ENCODE data around the gene PLPP1. TPM values are rescaled to one million over a fixed set of nuclear protein-coding genes. Genes with fewer than 3 reads are reported as not detected.

The PLPP1 gene
- total and polyA plus RNA-seq, 2 experiments from 2014 or later, result 39.1 to 97.1 TPM

DNA sequence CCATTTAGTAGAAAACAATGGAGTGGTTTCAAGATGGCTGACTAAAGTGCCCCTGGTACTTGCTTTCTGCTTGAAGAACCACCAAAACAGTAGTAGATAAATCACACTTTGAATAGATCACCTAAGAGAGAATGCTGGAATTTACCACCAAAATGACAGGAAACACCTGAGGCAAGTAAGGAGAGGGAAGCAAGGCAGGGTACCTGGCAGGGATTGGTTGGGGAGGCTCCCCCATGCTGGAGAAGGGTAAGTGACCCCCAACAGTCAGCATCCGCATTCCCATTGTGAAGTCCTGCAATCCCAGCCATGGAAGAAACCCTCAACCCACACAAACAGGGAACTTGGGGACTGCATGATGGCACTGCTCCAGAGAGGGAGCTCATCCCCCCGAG lies 105.5 kb downstream of the PLPP1 start (continued):
- no peak for TF ChIP-seq REST (IDR thresholded peaks at IDR 0.05; ENCODE audit: unreplicated experiment)

- H3K27me3 Mint-ChIP-seq (ENCODE audit: insufficient read depth, low read depth, poor library complexity), result peaks cover 32% of the 10 kb centered on the region
- H3F3A ChIP-seq (replicated peaks; ENCODE audit: low read depth), result peaks cover 8% of the 10 kb centered on the region; the same call in 1 of the 2 replicates
- no peaks in the 10 kb centered on the region for H3K4me1 ChIP-seq (ENCODE audit: insufficient read depth)
- peaks cover 41% of the 10 kb centered on the region for H3K9me3 Mint-ChIP-seq
- H3K9me2 ChIP-seq (ENCODE audit: insufficient read depth), result no peaks in the 10 kb centered on the region
- DNase-seq (ENCODE audit: low spot score) (no peak), ATAC-seq (no peak)
- no peak overlapping the region for H3K27ac ChIP-seq (ENCODE audit: low read depth)
- H3K36me3 Mint-ChIP-seq (ENCODE audit: low read depth), result peaks cover 97% of the 10 kb centered on the region
- H3K79me2 ChIP-seq (replicated peaks; ENCODE audit: insufficient read depth), result peaks cover 21% of the 10 kb centered on the region
- no peak overlapping the region for H3K27ac Mint-ChIP-seq
- peaks cover 4% of the 10 kb centered on the region; the same call in 1 of the 3 replicates for H3K4me1 Mint-ChIP-seq
- no peaks in the 10 kb centered on the region for H3K27me3 ChIP-seq (ENCODE audit: insufficient read depth)
- no peak overlapping the region for H2AFZ ChIP-seq
- no peak overlapping the region for H3K4me3 Mint-ChIP-seq
- H3K36me3 ChIP-seq (ENCODE audit: insufficient read depth), result peaks cover 20% of the 10 kb centered on the region; the same call in 1 of the 2 replicates
- H3K4me3 ChIP-seq, result no peak overlapping the region
- no peaks in the 10 kb centered on the region; the same call in 1 of the 2 replicates for H4K20me1 ChIP-seq (replicated peaks; ENCODE audit: insufficient read depth)
- H3K4me2 ChIP-seq, result no peak overlapping the region
- TF ChIP-seq, protein P1, sequence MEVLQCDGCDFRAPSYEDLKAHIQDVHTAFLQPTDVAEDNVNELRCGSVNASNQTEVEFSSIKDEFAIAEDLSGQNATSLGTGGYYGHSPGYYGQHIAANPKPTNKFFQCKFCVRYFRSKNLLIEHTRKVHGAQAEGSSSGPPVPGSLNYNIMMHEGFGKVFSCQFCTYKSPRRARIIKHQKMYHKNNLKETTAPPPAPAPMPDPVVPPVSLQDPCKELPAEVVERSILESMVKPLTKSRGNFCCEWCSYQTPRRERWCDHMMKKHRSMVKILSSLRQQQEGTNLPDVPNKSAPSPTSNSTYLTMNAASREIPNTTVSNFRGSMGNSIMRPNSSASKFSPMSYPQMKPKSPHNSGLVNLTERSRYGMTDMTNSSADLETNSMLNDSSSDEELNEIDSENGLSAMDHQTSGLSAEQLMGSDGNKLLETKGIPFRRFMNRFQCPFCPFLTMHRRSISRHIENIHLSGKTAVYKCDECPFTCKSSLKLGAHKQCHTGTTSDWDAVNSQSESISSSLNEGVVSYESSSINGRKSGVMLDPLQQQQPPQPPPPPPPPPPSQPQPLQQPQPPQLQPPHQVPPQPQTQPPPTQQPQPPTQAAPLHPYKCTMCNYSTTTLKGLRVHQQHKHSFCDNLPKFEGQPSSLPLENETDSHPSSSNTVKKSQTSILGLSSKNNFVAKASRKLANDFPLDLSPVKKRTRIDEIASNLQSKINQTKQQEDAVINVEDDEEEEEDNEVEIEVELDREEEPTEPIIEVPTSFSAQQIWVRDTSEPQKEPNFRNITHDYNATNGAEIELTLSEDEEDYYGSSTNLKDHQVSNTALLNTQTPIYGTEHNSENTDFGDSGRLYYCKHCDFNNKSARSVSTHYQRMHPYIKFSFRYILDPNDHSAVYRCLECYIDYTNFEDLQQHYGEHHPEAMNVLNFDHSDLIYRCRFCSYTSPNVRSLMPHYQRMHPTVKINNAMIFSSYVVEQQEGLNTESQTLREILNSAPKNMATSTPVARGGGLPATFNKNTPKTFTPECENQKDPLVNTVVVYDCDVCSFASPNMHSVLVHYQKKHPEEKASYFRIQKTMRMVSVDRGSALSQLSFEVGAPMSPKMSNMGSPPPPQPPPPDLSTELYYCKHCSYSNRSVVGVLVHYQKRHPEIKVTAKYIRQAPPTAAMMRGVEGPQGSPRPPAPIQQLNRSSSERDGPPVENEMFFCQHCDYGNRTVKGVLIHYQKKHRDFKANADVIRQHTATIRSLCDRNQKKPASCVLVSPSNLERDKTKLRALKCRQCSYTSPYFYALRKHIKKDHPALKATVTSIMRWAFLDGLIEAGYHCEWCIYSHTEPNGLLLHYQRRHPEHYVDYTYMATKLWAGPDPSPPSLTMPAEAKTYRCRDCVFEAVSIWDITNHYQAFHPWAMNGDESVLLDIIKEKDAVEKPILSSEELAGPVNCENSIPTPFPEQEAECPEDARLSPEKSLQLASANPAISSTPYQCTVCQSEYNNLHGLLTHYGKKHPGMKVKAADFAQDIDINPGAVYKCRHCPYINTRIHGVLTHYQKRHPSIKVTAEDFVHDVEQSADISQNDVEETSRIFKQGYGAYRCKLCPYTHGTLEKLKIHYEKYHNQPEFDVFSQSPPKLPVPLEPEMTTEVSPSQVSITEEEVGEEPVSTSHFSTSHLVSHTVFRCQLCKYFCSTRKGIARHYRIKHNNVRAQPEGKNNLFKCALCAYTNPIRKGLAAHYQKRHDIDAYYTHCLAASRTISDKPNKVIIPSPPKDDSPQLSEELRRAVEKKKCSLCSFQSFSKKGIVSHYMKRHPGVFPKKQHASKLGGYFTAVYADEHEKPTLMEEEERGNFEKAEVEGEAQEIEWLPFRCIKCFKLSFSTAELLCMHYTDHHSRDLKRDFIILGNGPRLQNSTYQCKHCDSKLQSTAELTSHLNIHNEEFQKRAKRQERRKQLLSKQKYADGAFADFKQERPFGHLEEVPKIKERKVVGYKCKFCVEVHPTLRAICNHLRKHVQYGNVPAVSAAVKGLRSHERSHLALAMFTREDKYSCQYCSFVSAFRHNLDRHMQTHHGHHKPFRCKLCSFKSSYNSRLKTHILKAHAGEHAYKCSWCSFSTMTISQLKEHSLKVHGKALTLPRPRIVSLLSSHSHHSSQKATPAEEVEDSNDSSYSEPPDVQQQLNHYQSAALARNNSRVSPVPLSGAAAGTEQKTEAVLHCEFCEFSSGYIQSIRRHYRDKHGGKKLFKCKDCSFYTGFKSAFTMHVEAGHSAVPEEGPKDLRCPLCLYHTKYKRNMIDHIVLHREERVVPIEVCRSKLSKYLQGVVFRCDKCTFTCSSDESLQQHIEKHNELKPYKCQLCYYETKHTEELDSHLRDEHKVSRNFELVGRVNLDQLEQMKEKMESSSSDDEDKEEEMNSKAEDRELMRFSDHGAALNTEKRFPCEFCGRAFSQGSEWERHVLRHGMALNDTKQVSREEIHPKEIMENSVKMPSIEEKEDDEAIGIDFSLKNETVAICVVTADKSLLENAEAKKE (CRISPR knock-in tag; IDR thresholded peaks at IDR 0.05), result no peak
- no peak for TF ChIP-seq STAT1 (IDR thresholded peaks at IDR 0.05; ENCODE audit: unreplicated experiment)
- no peak for TF ChIP-seq EZH2 (IDR thresholded peaks at IDR 0.05; ENCODE audit: low read depth, unreplicated experiment)
- TF ChIP-seq NANOG (IDR thresholded peaks at IDR 0.05; ENCODE audit: borderline replicate concordance), result no peak
- no peak for TF ChIP-seq CTCF (conservative IDR thresholded peaks at IDR 0.05; ENCODE audit: low read depth in 2 of 2)
- TF ChIP-seq EZH2phosphoT487 (IDR thresholded peaks at IDR 0.05; ENCODE audit: unreplicated experiment), result no peak
- TF ChIP-seq REST (IDR thresholded peaks at IDR 0.05; ENCODE audit: unreplicated experiment), result no peak
- no peak for TF ChIP-seq POLR2AphosphoS5 (IDR thresholded peaks at IDR 0.05; ENCODE audit: low read depth)
- TF ChIP-seq ZNF331 (CRISPR knock-in tag; IDR thresholded peaks at IDR 0.05; ENCODE audit: low read depth), result no peak
Observed at GRCh38 chr5:55427157-55427556, 107.6 kb downstream of the PLPP1 start.
